HepG2 (cell line): ENCODE measurements around the gene NCOA3. TPM values are rescaled to one million over a fixed set of nuclear protein-coding genes. Genes with fewer than 3 reads are reported as not detected.

Source experiments
- ATM ChIP-seq: fragments of 450-650 bp; IDR thresholded peaks from 2 replicates; pipeline ENCODE4 v1.7.1; 2017; ENCODE audit warnings: mild to moderate bottlenecking, borderline replicate concordance
- CEBPG ChIP-seq: IDR thresholded peaks from 2 replicates; pipeline ENCODE4 v1.6.1; 2016
- CENPT ChIP-seq: sonication (generic); formaldehyde crosslinking; IDR thresholded peaks from 2 replicates; pipeline ENCODE4 v1.8.0; 2022; ENCODE audit warnings: low read depth, mild to moderate bottlenecking, moderate library complexity, missing genetic modification reagents
- FOSL2 ChIP-seq: sonication (generic); formaldehyde crosslinking; IDR thresholded peaks from 2 replicates; pipeline ENCODE4 v1.4.0; 2020; ENCODE audit warnings: missing genetic modification reagents
- FOXA1 ChIP-seq, 2 experiments: fragments of 450-650 bp in 1 of 2; sonication (generic) in 1 of 2; formaldehyde crosslinking in 1 of 2; IDR thresholded peaks; 2 replicates each; pipeline versions ENCODE4 v1.4.0 to v1.6.1; 2016 to 2020; ENCODE audit warnings: missing genetic modification reagents in 1 of 2
- HNRNPL ChIP-seq: fragments of 200-400 bp; formaldehyde crosslinking; IDR thresholded peaks from 2 replicates; pipeline ENCODE4 v1.6.1; 2017; ENCODE audit warnings: mild to moderate bottlenecking, low read depth, low read length
- HOXD1 ChIP-seq: sonication (generic); formaldehyde crosslinking; IDR thresholded peaks from 2 replicates; pipeline ENCODE4 v1.5.0; 2020; ENCODE audit warnings: missing genetic modification reagents
- MED8 ChIP-seq: sonication (generic); formaldehyde crosslinking; IDR thresholded peaks from 2 replicates; pipeline ENCODE4 v1.8.1; 2023; ENCODE audit warnings: mild to moderate bottlenecking, missing genetic modification reagents; ENCODE audit not compliant: insufficient replicate concordance
- SP140L ChIP-seq: sonication (generic); formaldehyde crosslinking; IDR thresholded peaks from 2 replicates; pipeline ENCODE4 v1.4.0; 2020; ENCODE audit warnings: missing genetic modification reagents, borderline replicate concordance
- TEAD3 ChIP-seq: optimal IDR thresholded peaks from 2 replicates; pipeline ENCODE3; 2016; ENCODE audit warnings: borderline replicate concordance
- WIZ ChIP-seq: sonication (generic); formaldehyde crosslinking; IDR thresholded peaks from 2 replicates; pipeline ENCODE4 v1.5.1; 2020; ENCODE audit warnings: mild to moderate bottlenecking, missing genetic modification reagents
- ZBTB38 ChIP-seq: sonication (generic); formaldehyde crosslinking; IDR thresholded peaks from 2 replicates; pipeline ENCODE4 v1.5.1; 2020; ENCODE audit warnings: mild to moderate bottlenecking, missing genetic modification reagents
- ZFP41 ChIP-seq: sonication (generic); formaldehyde crosslinking; IDR thresholded peaks from 2 replicates; pipeline ENCODE4 v1.4.0; 2020; ENCODE audit warnings: mild to moderate bottlenecking, missing genetic modification reagents, borderline replicate concordance
- ZNF788 ChIP-seq: sonication (generic); formaldehyde crosslinking; IDR thresholded peaks from 2 replicates; pipeline ENCODE4 v1.5.0; 2020; ENCODE audit warnings: mild to moderate bottlenecking, missing genetic modification reagents, borderline replicate concordance
- polyA plus RNA-seq, 8 experiments: library from polyadenylated mRNA; depleted of rRNA in 3 of 8; stranded (reverse) in 7 of 8; unstranded in 1 of 8; fragments of >200 nt; fragmentation: Illumina TruSeq in 4 of 8; extraction: Trizol in 4 of 8; gene quantifications; 2 replicates each; pipeline versions ENCODE4 v1.2.1 to v1.2.3, GENCODE V29; 2011 to 2016; ENCODE audit warnings: low read depth in 4 of 8, missing spikeins in 1 of 8, mixed read lengths in 1 of 8; ENCODE audit not compliant: insufficient read depth in 1 of 8
- total RNA-seq, 5 experiments: library from RNA; depleted of rRNA; stranded (reverse); fragments of >200 nt; fragmentation: Illumina TruSeq; extraction: Trizol; gene quantifications; 2 replicates each; pipeline ENCODE4 v1.2.3, GENCODE V29; 2016; ENCODE audit warnings: low read depth in 1 of 5
- TF ChIP-seq, protein P1 (sequence below): sonication (generic); formaldehyde crosslinking; IDR thresholded peaks from 2 replicates; pipeline ENCODE4 v1.9.0; 2021; ENCODE audit warnings: missing genetic modification reagents, borderline replicate concordance
- TF ChIP-seq, protein P2 (sequence below): sonication (generic); formaldehyde crosslinking; IDR thresholded peaks from 2 replicates; pipeline ENCODE4 v1.5.0; 2020; ENCODE audit warnings: missing genetic modification reagents, mild to moderate bottlenecking, borderline replicate concordance
- TF ChIP-seq, protein P3 (sequence below): sonication (generic); formaldehyde crosslinking; IDR thresholded peaks from 2 replicates; pipeline ENCODE4 v1.5.0; 2020; ENCODE audit warnings: missing genetic modification reagents
- TF ChIP-seq, protein P4 (sequence below): sonication (generic); formaldehyde crosslinking; IDR thresholded peaks from 2 replicates; pipeline ENCODE4 v1.5.0; 2020; ENCODE audit warnings: mild to moderate bottlenecking, missing genetic modification reagents, moderate library complexity
- TF ChIP-seq, protein P5 (sequence below): sonication (generic); formaldehyde crosslinking; IDR thresholded peaks from 2 replicates; pipeline ENCODE4 v1.9.0; 2021; ENCODE audit warnings: missing genetic modification reagents, borderline replicate concordance

The NCOA3 gene
- total and polyA plus RNA-seq, 2 of the 13 experiments (the other 11 are each of a cell fraction or from before 2014, with no cell fraction given) = 35.0 to 56.8 TPM

DNA sequence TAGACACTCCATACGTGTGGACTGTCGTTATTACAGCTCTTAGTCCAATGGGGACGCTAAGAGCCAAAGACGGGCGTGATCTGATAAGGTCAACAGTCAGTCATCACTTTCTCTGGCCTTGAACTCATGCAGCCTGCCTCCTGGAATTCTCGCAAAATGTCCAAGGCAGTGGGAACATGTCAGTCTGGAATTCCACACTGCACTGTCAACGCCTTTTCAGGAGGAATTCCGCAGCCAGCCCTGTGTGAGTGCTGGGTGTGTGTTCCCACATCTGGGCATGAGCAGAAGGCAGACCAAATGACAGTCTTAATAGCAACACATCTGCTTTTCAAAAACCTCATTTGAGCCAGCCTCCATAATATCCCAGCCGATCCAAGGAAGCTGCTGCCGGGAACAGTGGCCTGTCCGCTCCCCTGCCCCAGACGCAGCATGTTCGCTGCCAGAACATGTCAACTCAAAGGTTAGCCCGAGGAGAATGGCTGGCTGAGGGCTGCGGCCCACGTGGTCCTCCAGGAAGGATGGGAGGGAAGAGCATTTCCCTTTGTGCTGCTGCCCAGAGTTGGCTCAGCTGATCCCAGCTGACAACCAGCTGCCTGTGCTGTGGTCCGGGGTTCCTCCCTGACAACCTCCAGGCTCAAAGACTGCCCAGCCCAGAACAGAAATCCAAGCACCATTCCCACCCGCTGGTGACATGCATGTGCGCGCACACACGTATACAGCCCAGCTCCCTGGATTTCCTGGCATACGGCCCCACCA lies 180.5 kb downstream of the NCOA3 start (continued):
- TF ChIP-seq FOSL2 (CRISPR knock-in tag) (0 out of 2 replicates have a peak, but pooled peaks have one; percentile 12), CENPT (CRISPR knock-in tag) (no peak), WIZ (CRISPR knock-in tag) (no peak), FOXA1 (IDR thresholded peaks at IDR 0.05) (no peak), FOXA1 (CRISPR knock-in tag; IDR thresholded peaks at IDR 0.05) (peak; percentile 46), CEBPG (CRISPR knock-in tag) (no peak), HOXD1 (CRISPR knock-in tag) (no peak), ZBTB38 (CRISPR knock-in tag) (0 out of 2 replicates have a peak, but pooled peaks have one; percentile 42), ZFP41 (CRISPR knock-in tag) (no peak), ZNF788 (CRISPR knock-in tag) (0 out of 2 replicates have a peak, but pooled peaks have one; percentile 37), MED8 (peak; percentile 32), TEAD3 (CRISPR knock-in tag) (peak; percentile 79), ATM (no peak), SP140L (CRISPR knock-in tag) (no peak), HNRNPL (no peak)
- TF ChIP-seq, protein P1, sequence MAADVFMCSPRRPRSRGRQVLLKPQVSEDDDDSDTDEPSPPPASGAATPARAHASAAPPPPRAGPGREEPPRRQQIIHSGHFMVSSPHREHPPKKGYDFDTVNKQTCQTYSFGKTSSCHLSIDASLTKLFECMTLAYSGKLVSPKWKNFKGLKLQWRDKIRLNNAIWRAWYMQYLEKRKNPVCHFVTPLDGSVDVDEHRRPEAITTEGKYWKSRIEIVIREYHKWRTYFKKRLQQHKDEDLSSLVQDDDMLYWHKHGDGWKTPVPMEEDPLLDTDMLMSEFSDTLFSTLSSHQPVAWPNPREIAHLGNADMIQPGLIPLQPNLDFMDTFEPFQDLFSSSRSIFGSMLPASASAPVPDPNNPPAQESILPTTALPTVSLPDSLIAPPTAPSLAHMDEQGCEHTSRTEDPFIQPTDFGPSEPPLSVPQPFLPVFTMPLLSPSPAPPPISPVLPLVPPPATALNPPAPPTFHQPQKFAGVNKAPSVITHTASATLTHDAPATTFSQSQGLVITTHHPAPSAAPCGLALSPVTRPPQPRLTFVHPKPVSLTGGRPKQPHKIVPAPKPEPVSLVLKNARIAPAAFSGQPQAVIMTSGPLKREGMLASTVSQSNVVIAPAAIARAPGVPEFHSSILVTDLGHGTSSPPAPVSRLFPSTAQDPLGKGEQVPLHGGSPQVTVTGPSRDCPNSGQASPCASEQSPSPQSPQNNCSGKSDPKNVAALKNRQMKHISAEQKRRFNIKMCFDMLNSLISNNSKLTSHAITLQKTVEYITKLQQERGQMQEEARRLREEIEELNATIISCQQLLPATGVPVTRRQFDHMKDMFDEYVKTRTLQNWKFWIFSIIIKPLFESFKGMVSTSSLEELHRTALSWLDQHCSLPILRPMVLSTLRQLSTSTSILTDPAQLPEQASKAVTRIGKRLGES (CRISPR knock-in tag) = no peak
- TF ChIP-seq, protein P2, sequence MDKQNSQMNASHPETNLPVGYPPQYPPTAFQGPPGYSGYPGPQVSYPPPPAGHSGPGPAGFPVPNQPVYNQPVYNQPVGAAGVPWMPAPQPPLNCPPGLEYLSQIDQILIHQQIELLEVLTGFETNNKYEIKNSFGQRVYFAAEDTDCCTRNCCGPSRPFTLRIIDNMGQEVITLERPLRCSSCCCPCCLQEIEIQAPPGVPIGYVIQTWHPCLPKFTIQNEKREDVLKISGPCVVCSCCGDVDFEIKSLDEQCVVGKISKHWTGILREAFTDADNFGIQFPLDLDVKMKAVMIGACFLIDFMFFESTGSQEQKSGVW (CRISPR knock-in tag) = no peak
- TF ChIP-seq, protein P3, sequence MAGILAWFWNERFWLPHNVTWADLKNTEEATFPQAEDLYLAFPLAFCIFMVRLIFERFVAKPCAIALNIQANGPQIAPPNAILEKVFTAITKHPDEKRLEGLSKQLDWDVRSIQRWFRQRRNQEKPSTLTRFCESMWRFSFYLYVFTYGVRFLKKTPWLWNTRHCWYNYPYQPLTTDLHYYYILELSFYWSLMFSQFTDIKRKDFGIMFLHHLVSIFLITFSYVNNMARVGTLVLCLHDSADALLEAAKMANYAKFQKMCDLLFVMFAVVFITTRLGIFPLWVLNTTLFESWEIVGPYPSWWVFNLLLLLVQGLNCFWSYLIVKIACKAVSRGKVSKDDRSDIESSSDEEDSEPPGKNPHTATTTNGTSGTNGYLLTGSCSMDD (CRISPR knock-in tag) = no peak
- TF ChIP-seq, protein P4, sequence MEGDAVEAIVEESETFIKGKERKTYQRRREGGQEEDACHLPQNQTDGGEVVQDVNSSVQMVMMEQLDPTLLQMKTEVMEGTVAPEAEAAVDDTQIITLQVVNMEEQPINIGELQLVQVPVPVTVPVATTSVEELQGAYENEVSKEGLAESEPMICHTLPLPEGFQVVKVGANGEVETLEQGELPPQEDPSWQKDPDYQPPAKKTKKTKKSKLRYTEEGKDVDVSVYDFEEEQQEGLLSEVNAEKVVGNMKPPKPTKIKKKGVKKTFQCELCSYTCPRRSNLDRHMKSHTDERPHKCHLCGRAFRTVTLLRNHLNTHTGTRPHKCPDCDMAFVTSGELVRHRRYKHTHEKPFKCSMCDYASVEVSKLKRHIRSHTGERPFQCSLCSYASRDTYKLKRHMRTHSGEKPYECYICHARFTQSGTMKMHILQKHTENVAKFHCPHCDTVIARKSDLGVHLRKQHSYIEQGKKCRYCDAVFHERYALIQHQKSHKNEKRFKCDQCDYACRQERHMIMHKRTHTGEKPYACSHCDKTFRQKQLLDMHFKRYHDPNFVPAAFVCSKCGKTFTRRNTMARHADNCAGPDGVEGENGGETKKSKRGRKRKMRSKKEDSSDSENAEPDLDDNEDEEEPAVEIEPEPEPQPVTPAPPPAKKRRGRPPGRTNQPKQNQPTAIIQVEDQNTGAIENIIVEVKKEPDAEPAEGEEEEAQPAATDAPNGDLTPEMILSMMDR (CRISPR knock-in tag) = peak; percentile 32; the same call in 1 of the 2 replicates
- TF ChIP-seq, protein P5, sequence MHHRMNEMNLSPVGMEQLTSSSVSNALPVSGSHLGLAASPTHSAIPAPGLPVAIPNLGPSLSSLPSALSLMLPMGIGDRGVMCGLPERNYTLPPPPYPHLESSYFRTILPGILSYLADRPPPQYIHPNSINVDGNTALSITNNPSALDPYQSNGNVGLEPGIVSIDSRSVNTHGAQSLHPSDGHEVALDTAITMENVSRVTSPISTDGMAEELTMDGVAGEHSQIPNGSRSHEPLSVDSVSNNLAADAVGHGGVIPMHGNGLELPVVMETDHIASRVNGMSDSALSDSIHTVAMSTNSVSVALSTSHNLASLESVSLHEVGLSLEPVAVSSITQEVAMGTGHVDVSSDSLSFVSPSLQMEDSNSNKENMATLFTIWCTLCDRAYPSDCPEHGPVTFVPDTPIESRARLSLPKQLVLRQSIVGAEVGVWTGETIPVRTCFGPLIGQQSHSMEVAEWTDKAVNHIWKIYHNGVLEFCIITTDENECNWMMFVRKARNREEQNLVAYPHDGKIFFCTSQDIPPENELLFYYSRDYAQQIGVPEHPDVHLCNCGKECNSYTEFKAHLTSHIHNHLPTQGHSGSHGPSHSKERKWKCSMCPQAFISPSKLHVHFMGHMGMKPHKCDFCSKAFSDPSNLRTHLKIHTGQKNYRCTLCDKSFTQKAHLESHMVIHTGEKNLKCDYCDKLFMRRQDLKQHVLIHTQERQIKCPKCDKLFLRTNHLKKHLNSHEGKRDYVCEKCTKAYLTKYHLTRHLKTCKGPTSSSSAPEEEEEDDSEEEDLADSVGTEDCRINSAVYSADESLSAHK (CRISPR knock-in tag) = no peak
